Osteoblast (primary cell): ENCODE results near the gene MAP2K6. TPM values are rescaled to one million over a fixed set of nuclear protein-coding genes. Genes with fewer than 3 reads are reported as not detected.
"Not testable (repeated sequence)": the region's sequence is repeated elsewhere in the genome, so short reads cannot be mapped to it uniquely, and the experiment has no call there.

Experiments
- DNase-seq: peaks from one replicate; pipeline ENCODE4 v3.0.0; 2011; ENCODE audit warnings: low spot score, mixed read lengths; ENCODE audit not compliant: insufficient read length; ENCODE audit errors: missing footprints
- H2AFZ ChIP-seq: 2 replicates; pipeline ENCODE4 v1.6.0; 2011; ENCODE audit warnings: mild to moderate bottlenecking, low read length
- H3K27ac ChIP-seq: 2 replicates; pipeline ENCODE4 v1.5.1; 2011; ENCODE audit warnings: mild to moderate bottlenecking, low read depth, low read length, moderate library complexity
- H3K27me3 ChIP-seq: 2 replicates; pipeline ENCODE4 v1.6.0; 2012; ENCODE audit warnings: mild to moderate bottlenecking, control low read depth, inconsistent platforms, low read length, moderate library complexity; ENCODE audit not compliant: insufficient read depth
- H3K36me3 ChIP-seq: 2 replicates; pipeline ENCODE4 v1.5.1; 2011; ENCODE audit warnings: mild to moderate bottlenecking, low read length, control low read depth, moderate library complexity; ENCODE audit not compliant: insufficient read depth
- H3K4me1 ChIP-seq: 2 replicates; pipeline ENCODE4 v1.5.1; 2011; ENCODE audit warnings: mild to moderate bottlenecking, low read length, control low read depth, moderate library complexity; ENCODE audit not compliant: insufficient read depth
- H3K4me2 ChIP-seq: 2 replicates; pipeline ENCODE4 v1.6.0; 2011; ENCODE audit warnings: mild to moderate bottlenecking, low read length; ENCODE audit not compliant: insufficient read depth
- H3K4me3 ChIP-seq: fragments of 200-600 bp; sonication (generic); 3 replicates; pipeline ENCODE4 v1.5.1; 2012; ENCODE audit warnings: mild to moderate bottlenecking, low read length, inconsistent platforms; ENCODE audit not compliant: insufficient read depth
- H3K79me2 ChIP-seq: 2 replicates; pipeline ENCODE4 v1.6.0; 2012; ENCODE audit warnings: mild to moderate bottlenecking, low read length, control low read depth, inconsistent platforms; ENCODE audit not compliant: insufficient read depth
- H3K9me3 ChIP-seq: 2 replicates; pipeline ENCODE4 v1.5.1; 2011; ENCODE audit warnings: low read depth, low read length, control low read depth
- H4K20me1 ChIP-seq: 2 replicates; pipeline ENCODE4 v1.6.0; 2012; ENCODE audit warnings: mild to moderate bottlenecking, low read length, control low read depth; ENCODE audit not compliant: insufficient read depth
- CTCF ChIP-seq: IDR thresholded peaks from 2 replicates; pipeline ENCODE4 v1.5.1; 2011; ENCODE audit warnings: mild to moderate bottlenecking, low read depth, low read length, moderate library complexity; ENCODE audit errors: extremely low read depth
- total RNA-seq: library from RNA; depleted of rRNA; stranded (reverse); fragments of >200 nt; gene quantifications from 2 replicates; pipeline ENCODE4 v1.2.3, GENCODE V29; 2012

MAP2K6 gene
- total RNA-seq, 1 donor: 2.5 TPM

DNA sequence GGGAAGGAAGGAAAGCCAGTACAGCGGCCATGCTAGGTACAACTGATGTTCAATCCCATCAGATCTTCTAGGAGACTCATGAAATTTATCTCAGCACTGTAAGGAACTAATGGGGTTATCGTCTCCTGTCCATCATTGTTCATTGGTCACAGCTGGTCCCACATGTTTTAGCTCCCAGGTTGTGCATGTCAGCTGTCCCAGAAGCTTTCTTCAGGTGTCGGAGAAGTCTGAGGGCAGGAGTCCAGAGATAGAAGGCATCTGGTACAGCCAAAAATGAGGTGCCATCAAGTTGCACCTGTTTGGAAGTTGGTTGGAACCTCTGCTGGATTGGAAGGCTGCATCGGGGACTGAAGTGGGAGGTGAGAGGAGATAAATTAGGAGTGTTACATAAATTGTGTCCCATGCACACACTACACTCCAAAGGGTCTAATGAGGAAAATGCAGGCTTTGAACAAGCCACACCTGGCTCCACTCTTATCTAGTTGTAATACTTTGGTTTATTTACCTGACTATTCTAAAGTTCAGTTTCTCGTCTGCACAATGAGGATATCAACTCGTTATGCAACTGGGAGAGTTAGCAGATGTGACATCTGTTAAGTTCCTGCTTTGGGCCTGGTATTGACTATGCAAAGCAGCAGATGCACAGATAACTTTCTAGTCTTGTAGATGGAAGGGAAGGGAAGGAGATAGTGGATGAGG is 62.9 kb downstream of the MAP2K6 start:
- no peak overlapping the region for H2AFZ ChIP-seq
- H3K27ac ChIP-seq: no peak overlapping the region
- H3K9me3 ChIP-seq: no peaks in the 10 kb centered on the region
- DNase-seq: peak; percentile 1
- H3K79me2 ChIP-seq: no peaks in the 10 kb centered on the region
- no peaks in the 10 kb centered on the region for H4K20me1 ChIP-seq
- H3K4me2 ChIP-seq: no peak overlapping the region
- no peak for TF ChIP-seq CTCF
- H3K4me1 ChIP-seq: no peaks in the 10 kb centered on the region
- H3K36me3 ChIP-seq: no peaks in the 10 kb centered on the region
- H3K27me3 ChIP-seq: no peaks in the 10 kb centered on the region
- no peak overlapping the region for H3K4me3 ChIP-seq

DNA sequence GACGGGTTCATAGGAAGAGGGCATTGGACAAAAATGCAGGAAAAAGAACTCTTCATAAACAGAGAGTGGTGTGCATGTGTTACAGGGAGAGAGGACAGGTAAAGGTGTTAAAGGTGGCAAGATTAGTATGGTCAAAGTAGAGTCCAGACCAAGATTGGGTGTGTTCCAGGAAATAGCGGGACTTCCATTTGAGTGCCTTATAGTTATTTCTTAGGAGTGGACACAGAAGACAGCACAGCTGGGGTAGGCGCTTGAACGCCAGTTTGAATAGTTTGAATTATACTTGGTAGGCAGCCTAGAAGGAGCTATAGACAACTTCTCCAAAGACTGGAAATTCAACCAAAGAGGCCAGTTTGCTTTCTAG is 63.4 kb downstream of the MAP2K6 start:
- Histone ChIP-seq H3K9me3 (no peaks in the 10 kb centered on the region), H3K36me3 (no peaks in the 10 kb centered on the region), H2AFZ (no peak overlapping the region), H3K4me1 (no peaks in the 10 kb centered on the region), H3K27me3 (no peaks in the 10 kb centered on the region), H3K27ac (no peak overlapping the region), H4K20me1 (no peaks in the 10 kb centered on the region), H3K79me2 (no peaks in the 10 kb centered on the region), H3K4me2 (no peak overlapping the region), H3K4me3 (no peak overlapping the region)
- no peak for DNase-seq
- TF ChIP-seq CTCF: no peak

- H3K4me3 ChIP-seq: no peak overlapping the region
- H3K36me3 ChIP-seq: no peaks in the 10 kb centered on the region
- DNase-seq: no peak
- no peak overlapping the region for H2AFZ ChIP-seq
- H4K20me1 ChIP-seq: no peaks in the 10 kb centered on the region
- no peak overlapping the region for H3K27ac ChIP-seq
- H3K9me3 ChIP-seq: no peaks in the 10 kb centered on the region
- no peaks in the 10 kb centered on the region for H3K27me3 ChIP-seq
- H3K4me2 ChIP-seq: no peak overlapping the region
- no peak for TF ChIP-seq CTCF
- H3K79me2 ChIP-seq: no peaks in the 10 kb centered on the region
- no peaks in the 10 kb centered on the region for H3K4me1 ChIP-seq
These were observed 64.4 kb downstream of the MAP2K6 start for GRCh38 chr17:69478916-69479315.

DNA sequence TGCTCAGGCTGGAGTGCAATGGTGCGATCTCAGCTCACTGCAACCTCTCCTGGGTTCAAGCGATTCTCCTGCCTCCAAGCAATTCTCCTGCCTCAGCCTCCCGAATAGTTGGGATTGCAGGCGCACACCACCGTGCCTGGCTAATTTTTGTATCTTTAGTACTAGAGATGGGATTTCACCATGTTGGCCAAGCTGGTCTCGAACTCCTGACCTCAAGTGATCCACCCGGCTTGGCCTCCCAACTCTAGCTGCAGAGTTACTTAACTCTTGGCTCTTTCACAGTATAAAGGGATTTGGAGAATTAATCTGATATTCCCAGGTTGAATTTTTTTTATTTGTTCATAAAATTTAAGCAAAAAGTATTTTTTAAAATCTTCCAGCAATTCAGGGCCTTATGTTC is 65.3 kb downstream of the MAP2K6 start:
- not testable (repeated sequence) for H3K9me3 ChIP-seq, H3K27ac ChIP-seq, H2AFZ ChIP-seq, DNase-seq, H3K4me2 ChIP-seq, H3K36me3 ChIP-seq, H3K27me3 ChIP-seq, H4K20me1 ChIP-seq, H3K4me3 ChIP-seq, H3K79me2 ChIP-seq, H3K4me1 ChIP-seq
